ENCODE data around the gene EPHA2. TPM values are rescaled to one million over a fixed set of nuclear protein-coding genes. Genes with fewer than 3 reads are reported as not detected.
A peak's percentile ranks its signal among the peaks of the same experiment; 100 is the strongest.

EPHA2 gene
- total RNA-seq, 1 experiment from 2014 or later: 263 TPM

GRCh38 chr1:16150508-16150907 is 5.4 kb downstream of the EPHA2 start:
- in situ Hi-C loops (cut with HindIII; ENCODE audit: low pct_unique_long_range_greater_than_20kb, low sequenced_read_pairs): no loop called here
- H3K4me1 ChIP-seq (ENCODE audit: control insufficient read depth, insufficient read depth, low read length): peaks cover 64% of the 10 kb centered on the region
- intact Hi-C loops (cut with micrococcal nuclease; ENCODE audit: unreplicated experiment): no loop called here
- no peak for ATAC-seq
- H3K27ac ChIP-seq (ENCODE audit: low read length): peak overlapping the region; percentile 100
- no peaks in the 10 kb centered on the region for H3K27me3 ChIP-seq (ENCODE audit: control insufficient read depth, insufficient read depth, low read length)
- no peak for TF ChIP-seq POLR2AphosphoS5 (IDR thresholded peaks at IDR 0.05; ENCODE audit: low read depth, low read length)
- TF ChIP-seq CTCF (IDR thresholded peaks at IDR 0.05): no peak
- TF ChIP-seq SIN3A (IDR thresholded peaks at IDR 0.05; ENCODE audit: borderline replicate concordance, insufficient read depth, low read depth, low read length): no peak
- TF ChIP-seq TCF7L2 (IDR thresholded peaks at IDR 0.05; ENCODE audit: low read depth, low read length): no peak
- no peak for TF ChIP-seq REST (IDR thresholded peaks at IDR 0.05; ENCODE audit: insufficient read depth in 1 of 2, low read depth in 2 of 2, low read length in 1 of 2)
- no TSS peak for BruUV-seq (replicated peaks)
- no peaks in the 10 kb centered on the region for H3K9me3 ChIP-seq (ENCODE audit: control insufficient read depth, insufficient read depth, low read depth, low read length)
- peaks cover 21% of the 10 kb centered on the region for H3K36me3 ChIP-seq (ENCODE audit: control insufficient read depth, insufficient read depth, low read length)
- no peak for DNase-seq (ENCODE audit: low read depth, low spot score)
- ChIA-PET CTCF (no interaction called here), POLR2A (no interaction called here)
- H3K4me3 ChIP-seq (ENCODE audit: low read depth in 2 of 2, low read length in 2 of 2): peak overlapping the region; percentile 91 to 93

GRCh38 chr1:16149702-16150488 is 6.0 kb downstream of the EPHA2 start:
- Histone ChIP-seq H3K4me3 (ENCODE audit: low read depth in 2 of 2, low read length in 2 of 2) (peak overlapping the region; percentile 91 to 93), H3K27ac (ENCODE audit: low read length) (peak overlapping the region; percentile 100), H3K27me3 (ENCODE audit: control insufficient read depth, insufficient read depth, low read length) (no peaks in the 10 kb centered on the region), H3K36me3 (ENCODE audit: control insufficient read depth, insufficient read depth, low read length) (peaks cover 21% of the 10 kb centered on the region), H3K4me1 (ENCODE audit: control insufficient read depth, insufficient read depth, low read length) (peaks cover 70% of the 10 kb centered on the region), H3K9me3 (ENCODE audit: control insufficient read depth, insufficient read depth, low read depth, low read length) (no peaks in the 10 kb centered on the region)
- BruUV-seq (replicated peaks): no TSS peak
- no peak for TF ChIP-seq REST (IDR thresholded peaks at IDR 0.05; ENCODE audit: insufficient read depth in 1 of 2, low read depth in 2 of 2, low read length in 1 of 2)
- no peak for TF ChIP-seq TCF7L2 (IDR thresholded peaks at IDR 0.05; ENCODE audit: low read depth, low read length)
- no peak for TF ChIP-seq SIN3A (IDR thresholded peaks at IDR 0.05; ENCODE audit: borderline replicate concordance, insufficient read depth, low read depth, low read length)
- no peak; the same call in 1 of the 2 replicates for TF ChIP-seq POLR2AphosphoS5 (IDR thresholded peaks at IDR 0.05; ENCODE audit: low read depth, low read length)
- no peak for TF ChIP-seq CTCF (IDR thresholded peaks at IDR 0.05)
- POLR2A ChIA-PET: no interaction called here
- in situ Hi-C loops (cut with HindIII; ENCODE audit: low pct_unique_long_range_greater_than_20kb, low sequenced_read_pairs): no loop called here
- CTCF ChIA-PET: no interaction called here
- DNase-seq (ENCODE audit: low read depth, low spot score): no peak
- intact Hi-C loops (cut with micrococcal nuclease; ENCODE audit: unreplicated experiment): loop anchor here (5.0 kb wide), 1 partner anchor 32 kb away; no protein-coding TSS in a partner anchor
- ATAC-seq: no peak
